GM06990 (cell line): ENCODE measurements around the gene CTXN1.

Experiments
- DNase-seq: peaks from one replicate; pipeline ENCODE4 v3.0.0-alpha.2; 2011; ENCODE audit not compliant: insufficient read length; ENCODE audit errors: extremely low read depth
- H3K27me3 ChIP-seq: replicated peaks from 2 replicates; pipeline ENCODE4 v1.6.0; 2011; ENCODE audit warnings: low read length; ENCODE audit not compliant: control insufficient read depth, insufficient read depth
- H3K36me3 ChIP-seq: 2 replicates; pipeline ENCODE4 v1.5.1; 2011; ENCODE audit warnings: low read length; ENCODE audit not compliant: control insufficient read depth, insufficient read depth
- H3K4me3 ChIP-seq: replicated peaks from 2 replicates; pipeline ENCODE4 v1.5.1; 2011; ENCODE audit warnings: low read depth, mild to moderate bottlenecking, control low read depth, low read length
- TF ChIP-seq, protein P1 (sequence below): IDR thresholded peaks from 2 replicates; pipeline ENCODE4 v1.5.1; 2011; ENCODE audit warnings: low read length, control low read depth, mild to moderate bottlenecking, inconsistent platforms; ENCODE audit not compliant: insufficient read depth, poor library complexity, severe bottlenecking

CTXN1 gene

DNA sequence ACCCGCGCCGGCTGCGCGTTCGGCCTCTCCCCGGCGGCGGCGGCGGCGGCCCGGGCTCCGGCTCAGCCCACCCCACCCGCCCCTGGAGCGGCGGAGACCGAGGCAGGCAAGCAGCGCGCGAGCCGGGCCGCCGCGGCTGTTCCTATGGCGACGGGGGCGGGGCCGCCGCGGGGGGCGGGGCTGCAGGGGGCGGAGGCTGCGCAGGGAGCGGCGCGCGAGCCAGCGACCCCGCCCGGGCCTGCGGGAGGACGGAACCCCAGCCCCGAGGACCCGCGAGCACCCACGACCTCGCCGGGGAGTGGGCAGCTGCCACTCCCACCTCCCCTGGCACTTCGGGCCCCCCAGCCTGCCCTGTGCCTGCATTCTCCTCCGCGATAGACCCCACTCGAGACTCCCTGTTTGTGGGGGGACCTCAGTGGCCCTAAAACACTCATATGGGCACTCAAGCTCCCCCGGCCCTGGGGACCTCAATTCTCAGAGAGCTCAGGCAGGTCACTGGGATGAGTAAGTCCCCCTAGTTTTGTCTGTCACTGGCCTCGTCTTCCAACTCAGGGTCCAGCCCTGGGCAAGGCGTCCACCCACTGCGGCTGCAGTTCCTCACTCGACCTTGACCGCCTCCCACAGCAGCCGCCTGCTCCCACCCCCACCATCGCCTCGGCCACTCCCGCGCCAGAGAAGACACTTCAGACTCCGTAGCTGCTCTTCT, at the start of gene CTXN1:
Gene CTXN1, minus strand, starts transcription at position 115 of the 706 bp plus-strand sequence. CDS start 597 bp downstream, outside the sequence.
- Histone ChIP-seq H3K27me3 (no peaks in the 10 kb centered on the region), H3K36me3 (peaks cover 7% of the 10 kb centered on the region), H3K4me3 (peak within 1 kb of the TSS; percentile 45)
- DNase-seq, result peak; percentile 56
- TF ChIP-seq, protein P1, sequence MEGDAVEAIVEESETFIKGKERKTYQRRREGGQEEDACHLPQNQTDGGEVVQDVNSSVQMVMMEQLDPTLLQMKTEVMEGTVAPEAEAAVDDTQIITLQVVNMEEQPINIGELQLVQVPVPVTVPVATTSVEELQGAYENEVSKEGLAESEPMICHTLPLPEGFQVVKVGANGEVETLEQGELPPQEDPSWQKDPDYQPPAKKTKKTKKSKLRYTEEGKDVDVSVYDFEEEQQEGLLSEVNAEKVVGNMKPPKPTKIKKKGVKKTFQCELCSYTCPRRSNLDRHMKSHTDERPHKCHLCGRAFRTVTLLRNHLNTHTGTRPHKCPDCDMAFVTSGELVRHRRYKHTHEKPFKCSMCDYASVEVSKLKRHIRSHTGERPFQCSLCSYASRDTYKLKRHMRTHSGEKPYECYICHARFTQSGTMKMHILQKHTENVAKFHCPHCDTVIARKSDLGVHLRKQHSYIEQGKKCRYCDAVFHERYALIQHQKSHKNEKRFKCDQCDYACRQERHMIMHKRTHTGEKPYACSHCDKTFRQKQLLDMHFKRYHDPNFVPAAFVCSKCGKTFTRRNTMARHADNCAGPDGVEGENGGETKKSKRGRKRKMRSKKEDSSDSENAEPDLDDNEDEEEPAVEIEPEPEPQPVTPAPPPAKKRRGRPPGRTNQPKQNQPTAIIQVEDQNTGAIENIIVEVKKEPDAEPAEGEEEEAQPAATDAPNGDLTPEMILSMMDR, result no peak

DNA sequence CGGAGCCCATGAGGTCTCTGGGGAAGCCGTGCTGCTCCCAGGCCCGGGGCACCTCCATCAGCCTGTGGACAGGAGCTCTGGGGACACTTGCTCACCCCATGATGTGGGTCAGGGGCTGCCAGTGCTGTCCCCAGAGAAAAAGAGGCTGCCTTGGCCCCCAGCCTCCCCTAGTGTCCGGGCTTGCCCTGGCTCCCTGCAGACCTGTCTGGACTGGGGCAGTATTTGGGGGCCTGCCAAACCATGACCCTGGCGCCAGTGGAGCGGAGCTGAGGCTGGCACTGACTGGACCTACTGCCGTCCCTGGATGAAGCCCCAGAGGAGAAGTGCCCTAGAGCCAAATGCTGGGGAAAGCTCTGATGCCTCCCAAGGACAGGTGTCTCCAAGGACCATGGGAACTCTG, 49.1 kb upstream of the CTXN1 start:
- DNase-seq, result no peak
- Histone ChIP-seq H3K4me3 (no peak overlapping the region), H3K36me3 (peaks cover 37% of the 10 kb centered on the region), H3K27me3 (no peaks in the 10 kb centered on the region)
- TF ChIP-seq, protein P1, result no peak

DNA sequence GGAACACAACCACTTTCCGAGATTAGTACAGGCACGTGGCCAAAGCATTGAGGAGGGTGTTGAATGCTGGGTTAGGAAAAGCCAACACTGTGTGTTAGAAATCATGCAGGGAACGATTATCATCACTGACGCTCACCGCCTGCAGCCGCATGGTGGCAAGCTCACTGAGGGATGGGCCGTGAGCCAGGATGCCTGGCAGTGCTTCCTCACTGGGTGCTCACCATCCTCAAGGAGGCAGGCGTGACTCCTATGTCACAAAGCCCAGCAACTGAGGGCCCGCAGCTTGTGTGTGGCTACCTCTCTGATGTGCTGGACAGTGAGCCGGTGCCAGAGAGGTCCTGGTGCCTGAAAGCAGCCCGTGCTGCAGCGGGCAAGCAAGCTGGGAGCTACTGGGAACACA, 47.9 kb upstream of the CTXN1 start:
- H3K36me3 ChIP-seq, result peaks cover 35% of the 10 kb centered on the region
- TF ChIP-seq, protein P1, result no peak
- no peak overlapping the region for H3K4me3 ChIP-seq
- H3K27me3 ChIP-seq, result no peaks in the 10 kb centered on the region
- DNase-seq, result no peak

DNA sequence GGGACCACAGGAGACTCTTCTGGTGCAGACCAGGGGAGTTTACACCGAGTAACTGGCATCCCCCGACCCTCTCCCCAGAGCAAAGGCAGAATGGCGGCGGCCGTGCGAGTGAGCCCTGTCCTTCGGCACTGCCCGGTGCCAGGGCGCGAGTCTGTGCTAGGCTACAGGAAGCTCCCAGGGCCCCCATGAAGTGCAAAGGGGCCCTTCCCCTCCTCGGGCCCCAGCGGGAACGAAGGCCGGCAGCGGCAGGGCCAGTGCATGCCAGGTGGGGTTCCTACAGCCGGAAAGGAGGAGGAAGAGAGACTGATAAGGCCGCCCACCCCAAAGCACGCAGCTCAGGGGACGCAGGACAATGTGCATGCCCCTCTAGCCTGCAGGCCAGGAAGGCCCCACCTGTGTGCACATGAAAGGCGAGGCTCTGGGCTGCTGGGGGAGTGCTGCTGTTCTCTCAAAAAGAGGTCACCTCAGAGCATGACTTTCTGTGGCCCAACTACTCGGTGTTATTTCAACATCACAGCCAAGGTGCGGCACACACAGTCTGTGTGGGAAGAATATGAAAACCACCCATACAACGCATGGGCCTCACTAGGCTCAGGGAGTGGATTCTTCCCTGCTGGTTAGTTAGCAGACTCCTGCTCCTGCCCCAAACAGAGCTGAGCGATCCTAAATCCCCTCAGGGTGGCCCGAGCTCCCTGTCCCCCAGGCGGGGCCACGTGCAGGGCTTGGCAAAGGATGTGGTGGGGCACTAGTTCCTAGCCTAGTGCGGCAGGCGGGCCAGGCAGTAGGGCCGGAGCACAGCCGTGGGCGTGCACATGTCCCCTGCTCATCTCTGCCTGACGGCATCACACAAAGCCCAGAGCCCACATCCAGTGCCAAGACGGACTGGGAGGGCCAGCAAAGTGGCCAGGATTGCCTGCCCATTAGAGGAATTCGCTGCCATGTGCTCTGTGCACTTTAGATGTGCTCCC, 45.9 kb upstream of the CTXN1 start:
- Histone ChIP-seq H3K27me3 (no peaks in the 10 kb centered on the region), H3K36me3 (peaks cover 37% of the 10 kb centered on the region), H3K4me3 (no peak overlapping the region)
- no peak for DNase-seq
- TF ChIP-seq, protein P1, result no peak

DNA sequence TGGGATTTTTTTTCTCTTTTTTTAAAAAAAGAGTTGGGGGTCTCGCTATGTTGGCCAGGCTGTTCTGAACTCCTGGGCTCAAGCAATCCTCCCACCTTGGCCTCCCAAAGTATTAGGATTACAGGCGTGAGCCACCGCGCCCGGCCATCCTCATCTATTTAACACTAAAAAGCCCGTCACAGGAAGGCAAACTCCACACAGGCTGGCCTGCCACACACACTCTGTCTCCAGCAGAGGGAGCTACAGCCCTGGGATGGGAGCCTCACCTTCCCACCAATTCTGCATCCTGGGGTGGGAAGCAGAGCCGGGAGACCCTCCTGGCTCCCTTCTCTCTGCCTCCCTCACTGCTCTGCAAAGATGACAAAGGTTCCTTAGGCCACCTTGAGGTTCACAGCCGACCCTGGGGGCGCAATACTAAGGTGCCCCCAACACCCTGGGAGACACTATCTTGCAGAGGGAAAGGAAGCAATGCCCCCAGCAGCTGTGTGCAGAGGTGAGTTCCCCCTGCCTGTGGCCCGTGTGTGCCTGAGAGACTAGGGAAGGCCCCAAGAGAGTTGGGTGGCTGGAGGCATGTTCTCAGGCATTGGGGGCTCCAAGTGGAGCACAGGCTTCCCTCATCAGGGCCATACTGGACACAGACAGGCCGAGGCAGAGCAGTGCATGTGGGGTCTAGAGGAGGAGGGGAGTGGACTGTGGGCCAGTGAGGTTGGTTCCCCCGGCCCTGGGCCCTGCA, 44.9 kb upstream of the CTXN1 start:
- peaks cover 37% of the 10 kb centered on the region for H3K36me3 ChIP-seq

More for the DNA sequence above, 44.9 kb upstream of the CTXN1 start:
- no peak for DNase-seq
- Histone ChIP-seq H3K4me3 (no peak overlapping the region), H3K27me3 (no peaks in the 10 kb centered on the region)
- TF ChIP-seq, protein P1, result peak; percentile 79
